GM21723 (cell line): Measurements from ENCODE around the gene SPOCK1.
"Not testable (repeated sequence)": the region's sequence is repeated elsewhere in the genome, so short reads cannot be mapped to it uniquely, and the experiment has no call there.

Experiments
- ATAC-seq: cut with Tn5 transposase; IDR thresholded peaks from one replicate; pipeline ENCODE4 v1.9.1; 2021; ENCODE audit warnings: mild to moderate bottlenecking, moderate library complexity; ENCODE audit not compliant: unreplicated experiment

The SPOCK1 gene

DNA sequence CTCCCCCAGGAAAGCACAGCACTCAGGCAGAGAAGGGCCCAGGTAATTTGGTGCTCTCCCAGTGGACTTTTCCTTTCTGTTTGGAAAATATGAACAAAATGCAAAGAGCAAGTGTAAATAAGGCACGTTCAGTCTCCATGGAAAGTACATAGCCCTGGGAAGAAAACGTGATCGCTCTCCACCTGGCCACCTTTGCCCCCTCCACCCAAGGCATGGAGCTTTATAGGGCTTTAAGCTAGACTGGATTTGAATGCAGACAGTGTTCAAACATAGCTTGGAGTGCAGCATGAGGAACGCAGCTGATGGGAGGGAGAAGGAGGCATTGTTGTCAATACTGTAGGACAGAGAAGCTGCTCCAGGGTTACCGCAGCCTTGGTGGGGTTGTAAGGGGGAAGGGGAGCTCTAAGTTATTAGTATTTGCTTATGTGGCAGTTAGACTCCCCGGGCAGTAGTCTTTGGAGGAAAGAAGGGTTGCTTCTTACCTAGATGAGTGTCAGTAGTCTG is 500.2 kb downstream of the SPOCK1 start:
- ATAC-seq, result no peak

GRCh38 chr5:136994154-136994553 is 505.0 kb downstream of the SPOCK1 start:
- ATAC-seq, result no peak

DNA sequence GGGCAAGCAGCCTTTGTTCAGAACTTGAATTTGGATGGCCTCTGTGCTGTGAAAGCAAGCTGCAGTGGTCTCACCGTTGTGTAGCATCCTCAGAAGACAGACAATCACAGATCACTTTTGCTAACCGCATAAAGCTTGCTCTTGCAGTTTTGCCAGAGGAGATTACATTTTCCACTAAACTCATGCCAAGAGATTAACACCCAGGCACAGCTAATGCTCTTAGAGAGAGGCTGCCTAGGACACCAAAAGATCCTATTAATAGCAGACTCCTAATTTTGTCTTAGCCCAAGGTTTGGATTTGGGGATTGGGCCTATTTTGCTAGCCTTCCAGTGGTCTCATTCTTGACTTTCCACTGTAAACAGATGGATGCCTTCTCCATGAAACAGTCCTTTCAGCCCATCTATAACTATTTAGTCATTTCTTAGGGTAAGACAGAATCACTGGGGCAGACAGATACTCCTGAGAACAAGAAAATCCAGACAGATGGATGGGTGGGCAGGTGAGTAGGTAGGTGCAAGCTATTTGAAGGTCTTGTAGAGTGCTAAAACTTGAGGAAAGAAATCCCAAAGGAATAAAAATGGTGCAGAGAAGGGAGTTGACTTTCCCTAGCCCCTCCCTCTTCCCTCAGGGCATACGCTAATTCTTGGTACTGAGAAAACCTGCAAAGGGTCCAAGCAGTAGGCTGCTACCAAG is 506.2 kb downstream of the SPOCK1 start:
- no peak for ATAC-seq

DNA sequence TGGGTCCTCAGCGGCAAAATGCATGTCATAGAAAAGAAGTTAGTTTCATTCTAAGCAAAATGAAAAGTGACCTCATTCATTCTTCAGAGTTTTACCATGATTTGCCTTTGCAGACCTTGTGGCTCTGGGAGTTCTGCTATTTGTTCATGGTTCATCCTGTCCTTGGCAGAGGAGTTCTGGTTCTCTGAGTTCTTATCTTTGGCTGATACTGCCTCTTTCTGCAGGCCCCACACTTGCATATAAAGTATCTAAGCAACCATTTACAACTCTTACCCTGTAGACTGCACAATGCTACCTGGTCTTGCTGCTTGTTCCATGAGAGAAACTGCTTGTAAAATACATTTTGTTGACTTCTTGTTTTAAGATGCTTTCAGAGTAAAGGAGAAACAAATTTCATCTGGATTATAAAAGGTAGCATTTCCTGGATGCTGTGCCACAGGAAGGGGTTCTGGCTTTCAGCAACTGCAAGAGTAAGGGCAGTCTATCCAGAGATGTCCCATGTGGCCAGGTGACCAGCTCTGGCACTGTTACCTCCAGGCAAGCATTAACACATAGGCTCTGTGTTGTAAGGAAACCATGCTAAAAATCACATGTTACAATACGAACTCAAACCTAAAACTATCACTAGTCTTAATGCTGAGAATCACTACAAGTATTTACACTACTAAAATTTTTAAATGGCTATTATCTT is 513.2 kb downstream of the SPOCK1 start:
- ATAC-seq, result no peak

DNA sequence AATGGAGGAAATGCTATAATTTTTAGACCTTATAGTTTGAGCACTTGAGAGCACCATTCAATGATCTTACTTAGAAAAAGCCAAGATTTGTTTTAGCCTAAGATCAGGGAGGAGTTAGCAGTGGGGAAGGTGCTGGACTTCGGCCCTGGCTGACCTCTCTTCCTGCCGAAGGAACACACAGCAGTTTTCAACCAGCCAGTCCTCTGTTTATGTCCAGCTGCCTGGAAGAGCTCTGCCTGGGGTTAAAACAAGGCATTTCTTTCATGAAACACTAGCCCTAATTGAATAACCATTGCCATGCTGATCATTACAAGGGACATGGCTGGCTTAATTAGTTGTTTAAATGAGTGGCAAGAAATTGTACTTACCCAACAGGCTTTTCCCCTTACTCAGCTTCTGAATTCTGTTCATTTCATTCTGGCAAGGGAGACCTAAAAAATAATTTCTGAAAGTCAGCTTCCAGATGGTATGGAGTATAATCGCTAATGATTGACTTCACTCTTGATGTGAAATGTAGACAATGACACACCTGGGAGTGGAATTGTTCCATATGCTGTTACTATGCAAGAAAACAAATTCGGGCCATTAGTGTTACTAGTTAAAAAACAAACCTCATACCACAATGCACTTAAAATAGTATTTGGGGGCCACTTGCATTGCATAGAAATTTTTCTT is 514.2 kb downstream of the SPOCK1 start:
- no peak for ATAC-seq

GRCh38 chr5:136981936-136982335 is 517.2 kb downstream of the SPOCK1 start:
- ATAC-seq, result no peak

- no peak for ATAC-seq
These were observed 520.0 kb downstream of the SPOCK1 start for GRCh38 chr5:136979131-136979530.

- ATAC-seq, result no peak
These were observed 535.6 kb downstream of the SPOCK1 start for GRCh38 chr5:136963504-136963903.

- no peak for ATAC-seq
These were observed 541.7 kb downstream of the SPOCK1 start for GRCh38 chr5:136957428-136957827.

DNA sequence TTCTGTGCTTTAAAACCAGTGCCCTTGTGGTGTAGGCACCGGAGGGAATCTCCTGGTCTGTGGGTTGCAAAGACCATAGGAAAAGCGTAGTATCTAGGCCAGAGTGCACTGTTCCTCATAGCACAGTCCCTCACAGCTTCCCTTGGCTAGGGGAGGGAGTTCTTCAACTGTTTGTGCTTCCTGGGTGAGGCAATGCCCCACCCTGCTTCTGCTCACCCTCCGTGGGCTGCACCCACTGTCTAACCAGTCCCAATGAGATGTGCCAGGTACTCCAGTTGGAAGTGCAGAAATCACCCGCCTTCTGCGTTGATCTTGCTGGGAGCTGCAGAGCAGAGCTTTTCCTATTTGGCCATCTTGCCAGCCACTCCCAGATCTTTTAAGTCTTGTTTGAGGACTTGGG is 545.0 kb downstream of the SPOCK1 start:
- ATAC-seq, result not testable (repeated sequence)

DNA sequence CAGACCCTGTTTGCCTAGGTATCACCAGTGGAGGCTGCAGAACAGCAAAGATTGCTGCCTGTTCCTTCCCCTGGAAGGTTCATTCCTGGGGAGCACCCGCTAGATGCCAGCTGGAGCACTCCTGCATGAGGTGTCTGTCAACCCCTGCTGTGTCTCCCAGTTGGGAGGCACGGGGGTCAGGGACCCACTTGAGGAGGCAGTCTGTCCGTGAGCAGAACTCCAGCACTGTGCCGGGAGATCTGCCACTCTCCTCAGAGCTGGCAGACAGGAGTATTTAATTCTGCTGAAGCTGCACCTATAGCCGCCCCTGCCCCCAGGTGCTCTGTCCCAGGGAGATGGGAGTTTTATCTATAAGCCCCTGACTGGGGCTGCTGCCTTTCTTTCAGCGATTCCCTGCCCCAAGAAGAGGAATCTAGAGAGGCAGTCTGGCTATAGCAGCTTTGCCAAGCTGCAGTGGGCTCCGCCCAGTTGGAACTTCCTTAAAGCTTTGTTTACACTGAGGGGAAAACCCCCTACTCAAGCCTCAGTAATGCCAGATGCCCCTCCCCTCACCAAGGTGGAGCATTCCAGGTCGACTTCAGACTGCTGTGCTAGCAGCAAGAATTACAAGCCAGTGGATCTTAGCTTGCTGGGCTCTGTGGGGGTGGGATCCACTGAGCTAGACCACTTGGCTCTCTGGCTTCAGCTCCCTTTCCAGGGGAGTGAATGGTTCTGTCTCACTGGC is 545.6 kb downstream of the SPOCK1 start:
- not testable (repeated sequence) for ATAC-seq

GRCh38 chr5:136927571-136927970 is 571.6 kb downstream of the SPOCK1 start:
- no peak for ATAC-seq

DNA sequence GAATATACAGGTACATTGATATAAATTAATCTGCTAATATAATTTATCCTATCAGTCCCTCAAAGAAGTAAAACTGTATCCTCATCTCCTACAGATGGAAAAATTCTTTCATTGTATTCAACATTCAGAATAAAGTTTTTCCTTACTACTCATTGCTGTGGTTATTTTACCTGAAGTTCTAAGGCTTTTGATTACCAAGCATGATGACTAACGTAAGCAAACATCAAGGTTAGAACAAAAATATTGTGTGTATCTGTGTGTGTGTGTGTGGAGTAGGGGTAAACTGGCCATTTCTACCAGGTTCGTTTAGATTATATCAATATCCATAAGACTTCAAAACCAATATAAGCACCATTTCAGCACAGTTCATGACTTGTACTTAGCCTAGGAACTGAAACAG is 573.1 kb downstream of the SPOCK1 start:
- no peak for ATAC-seq
